Left kidney (tissue), 2 donors: ENCODE measurements around the gene XRCC4. TPM values are rescaled to one million over a fixed set of nuclear protein-coding genes. Genes with fewer than 3 reads are reported as not detected.

Source experiments
- DNase-seq: peaks from one replicate; pipeline ENCODE4 v3.0.0-alpha.2; 2013
- polyA plus RNA-seq: library from polyadenylated mRNA; unstranded; fragments of 120-200 nt; gene quantifications from one replicate; pipeline ENCODE4 v1.2.1, GENCODE V29; 2013; ENCODE audit not compliant: insufficient read length

The XRCC4 gene
- polyA plus RNA-seq, 1 donor = 14.2 TPM

GRCh38 chr5:83270311-83270710 is 193.0 kb downstream of the XRCC4 start:
- DNase-seq = no peak

DNA sequence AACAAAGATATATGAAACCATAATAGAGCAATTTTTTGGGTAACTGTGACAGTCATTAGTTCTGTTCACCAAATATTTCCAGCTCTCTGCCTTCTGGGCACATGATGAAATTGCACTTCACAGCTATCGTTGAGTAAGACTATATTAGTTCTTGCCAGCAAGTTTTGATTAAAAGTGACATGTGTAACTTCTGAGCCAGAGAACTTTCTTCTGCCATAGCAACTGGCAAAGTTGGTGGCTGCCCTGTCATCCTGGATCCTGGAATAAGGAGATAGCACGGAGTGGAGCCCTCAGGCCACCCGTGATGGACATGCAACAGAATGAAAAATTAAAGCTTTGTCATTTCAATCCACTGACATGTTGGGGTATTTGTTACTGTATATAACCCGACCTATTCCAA is 199.8 kb downstream of the XRCC4 start:
- no peak for DNase-seq

DNA sequence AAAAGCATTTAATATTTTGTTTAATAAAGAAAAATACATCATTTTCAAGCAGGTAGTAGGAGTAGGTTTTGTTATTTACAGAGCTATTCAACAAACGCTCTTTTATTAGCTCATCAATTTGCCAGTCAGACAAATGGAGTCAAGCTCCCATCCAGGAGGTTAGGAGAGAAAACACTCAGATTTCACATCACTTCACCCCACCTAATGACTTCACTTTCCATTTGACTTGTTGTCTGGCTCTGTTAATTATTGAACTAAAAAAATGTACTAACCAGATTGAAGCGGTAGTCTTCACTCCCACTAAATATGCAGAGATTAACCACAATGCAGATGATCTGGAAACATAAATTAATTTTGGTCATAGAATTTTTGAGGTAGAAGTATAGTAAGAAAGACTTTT is 200.6 kb downstream of the XRCC4 start:
- DNase-seq = peak; percentile 31

DNA sequence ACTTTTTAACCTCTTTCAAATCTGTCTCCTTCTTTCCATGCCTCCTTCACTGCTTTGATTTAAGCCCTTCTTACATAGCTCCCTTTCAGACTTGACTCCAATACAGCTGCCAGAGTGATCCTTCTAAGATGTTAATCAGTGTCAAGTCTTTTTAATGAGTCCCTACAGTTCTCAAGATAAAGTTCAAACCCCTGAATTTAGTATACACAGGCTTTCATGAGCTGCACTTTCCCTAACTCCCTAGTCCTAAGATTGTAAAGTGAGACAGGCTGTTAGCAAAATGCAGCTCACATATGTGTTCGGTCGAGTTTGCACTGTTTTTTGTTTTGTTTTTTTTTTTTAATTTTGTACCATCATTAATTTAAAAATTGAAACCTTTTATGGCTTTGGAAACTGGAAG is 203.8 kb downstream of the XRCC4 start:
- no peak for DNase-seq

- DNase-seq = no peak
Observed at GRCh38 chr5:83281658-83282057, 204.3 kb downstream of the XRCC4 start.

DNA sequence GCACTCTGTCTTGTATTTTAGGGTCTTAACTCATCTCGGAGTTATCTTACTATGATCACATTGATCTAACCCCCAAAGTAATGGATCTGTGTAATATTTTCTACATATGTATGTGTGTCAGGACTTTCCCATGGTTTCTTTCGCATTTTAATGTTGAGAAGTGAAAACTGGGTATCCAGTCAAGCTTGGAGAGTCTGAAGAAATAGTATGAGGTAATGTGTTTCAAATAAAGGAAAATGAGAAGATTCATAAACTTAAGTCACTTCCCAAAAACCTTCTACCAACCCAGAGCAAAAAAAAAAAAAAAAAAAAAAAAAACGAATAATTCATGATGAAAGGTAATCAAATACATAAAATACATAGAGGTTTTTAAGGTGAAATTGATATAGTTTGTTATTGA is 206.4 kb downstream of the XRCC4 start:
- no peak for DNase-seq

DNA sequence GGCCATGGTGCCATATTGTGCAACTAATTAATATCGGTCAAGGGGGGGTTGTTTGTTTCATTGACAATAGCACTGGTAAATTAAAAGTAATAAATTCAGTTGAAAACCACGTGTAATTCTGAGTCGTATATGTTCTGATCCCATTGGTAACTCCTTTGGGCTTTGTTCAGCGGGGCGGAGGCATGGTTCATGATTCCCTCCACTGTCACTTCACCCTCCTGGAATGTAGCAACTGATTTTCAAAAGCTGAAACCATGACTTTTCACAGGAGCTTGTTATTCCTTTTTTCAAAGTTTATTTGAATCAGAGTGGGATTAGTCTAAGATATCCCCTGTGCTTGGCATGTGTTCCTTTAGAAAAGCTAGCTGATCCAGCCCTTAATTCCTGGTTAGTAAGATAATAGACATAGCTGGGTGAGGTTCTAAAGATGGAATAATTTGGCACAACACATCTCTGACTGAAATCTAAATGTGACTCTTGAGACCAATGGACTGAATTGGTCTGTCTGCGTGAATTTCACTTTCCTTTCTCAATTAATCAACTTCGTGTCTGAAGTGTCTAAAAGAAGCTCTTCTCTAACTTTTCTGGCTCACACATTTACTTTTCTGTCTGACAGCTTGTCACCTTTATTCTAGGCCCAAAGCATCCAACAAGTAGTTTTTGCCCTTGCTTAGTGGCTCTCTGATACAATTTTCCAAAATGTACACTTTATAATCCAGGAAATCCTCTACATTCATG is 208.5 kb downstream of the XRCC4 start:
- DNase-seq = no peak

- no peak for DNase-seq
Observed at GRCh38 chr5:83294246-83294645, 216.9 kb downstream of the XRCC4 start.

GRCh38 chr5:83299353-83299752 is 222.0 kb downstream of the XRCC4 start:
- no peak for DNase-seq

DNA sequence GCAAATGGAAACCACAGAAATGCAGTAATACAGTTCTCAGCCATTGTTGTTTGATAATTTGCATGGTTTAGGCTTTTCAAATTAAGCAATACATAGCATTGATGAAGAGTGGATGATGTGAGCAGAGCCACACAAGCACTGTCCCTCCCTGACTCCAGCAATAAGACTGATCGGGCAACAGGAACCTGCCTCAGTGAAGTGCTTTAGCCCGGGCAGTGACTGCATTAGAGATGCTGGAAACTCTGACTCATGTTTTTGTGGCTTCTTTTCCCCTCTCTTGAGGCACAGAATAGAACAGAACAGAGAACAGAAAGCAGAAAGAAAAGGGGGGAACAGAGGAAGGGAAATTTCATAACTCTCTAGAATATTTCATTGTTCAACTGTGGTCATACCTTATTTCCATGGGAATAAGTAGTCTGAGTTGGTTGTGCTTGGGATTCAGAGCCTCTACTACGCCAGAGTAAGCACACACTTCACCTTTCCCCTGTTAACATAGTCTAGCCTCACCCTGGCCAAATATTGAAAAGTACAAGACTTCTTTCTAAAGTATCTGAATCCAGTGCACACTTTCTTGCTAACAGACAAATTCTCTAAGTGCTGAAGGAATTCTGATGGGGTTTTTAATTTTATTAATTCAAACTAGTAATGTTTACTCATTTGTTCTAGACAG is 229.4 kb downstream of the XRCC4 start:
- no peak for DNase-seq

DNA sequence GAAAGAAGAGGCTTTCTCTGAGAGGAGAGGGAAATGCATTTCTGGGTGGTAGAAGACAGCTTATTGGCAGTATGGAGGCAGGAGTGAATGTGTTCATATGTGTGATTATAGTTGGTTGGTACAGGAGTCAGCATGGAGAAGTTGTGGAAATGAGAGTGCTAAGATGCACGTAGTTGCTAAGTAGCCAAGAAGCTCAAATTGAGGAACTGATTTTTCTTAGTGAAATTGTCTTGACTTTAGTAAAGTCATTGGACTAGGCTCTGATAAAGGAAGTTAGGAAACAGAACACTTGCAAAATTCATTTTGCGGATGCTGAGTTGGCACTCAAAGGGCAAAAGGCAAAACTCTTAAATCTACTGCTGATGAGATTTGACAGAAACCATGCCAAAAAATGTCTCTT is 235.3 kb downstream of the XRCC4 start:
- no peak for DNase-seq

DNA sequence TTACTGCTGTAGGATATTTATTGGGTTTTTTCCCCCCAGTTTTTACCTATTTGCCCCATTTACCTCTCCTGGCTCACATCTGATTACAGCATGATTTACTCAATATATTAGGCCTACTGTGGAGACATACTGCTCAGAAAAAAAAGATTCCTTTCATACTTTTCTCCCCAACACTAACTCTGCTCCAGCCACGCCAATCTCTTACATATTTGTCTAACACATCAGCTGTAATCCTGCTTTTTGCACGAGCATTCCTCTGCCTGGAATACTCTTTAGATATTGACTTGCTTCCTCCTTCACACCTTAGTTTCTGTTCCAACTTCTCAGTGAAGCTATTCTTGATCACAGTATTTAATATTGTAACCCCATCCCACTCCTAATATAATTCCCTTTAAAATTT is 236.1 kb downstream of the XRCC4 start:
- no peak for DNase-seq

DNA sequence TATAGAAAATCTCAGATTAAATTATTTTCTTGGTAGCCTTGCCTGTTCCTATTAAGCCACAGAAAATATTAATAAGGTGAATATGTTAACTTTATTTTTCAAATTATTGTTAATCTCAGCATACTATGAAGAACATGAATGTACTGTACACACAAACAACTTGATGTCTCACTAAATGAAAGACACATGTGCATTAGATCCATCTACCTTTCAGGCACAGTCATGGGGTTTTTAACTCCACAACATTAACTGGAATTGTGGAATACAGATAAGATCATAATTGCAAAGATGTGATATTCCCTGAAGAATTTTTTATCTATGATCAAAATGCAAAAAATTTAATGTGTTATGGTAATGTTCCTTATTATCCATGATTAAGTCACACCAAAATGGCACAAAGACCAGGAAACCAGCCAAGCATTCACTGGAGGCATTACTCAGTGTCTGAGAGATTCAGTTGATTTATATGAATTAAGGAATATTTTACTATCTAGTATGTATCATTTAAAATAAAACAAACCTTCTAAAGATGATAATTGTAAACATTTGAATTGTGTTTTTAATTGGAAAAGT is 244.2 kb downstream of the XRCC4 start:
- DNase-seq = no peak

GRCh38 chr5:83322273-83322924 is 245.1 kb downstream of the XRCC4 start:
- DNase-seq = no peak

DNA sequence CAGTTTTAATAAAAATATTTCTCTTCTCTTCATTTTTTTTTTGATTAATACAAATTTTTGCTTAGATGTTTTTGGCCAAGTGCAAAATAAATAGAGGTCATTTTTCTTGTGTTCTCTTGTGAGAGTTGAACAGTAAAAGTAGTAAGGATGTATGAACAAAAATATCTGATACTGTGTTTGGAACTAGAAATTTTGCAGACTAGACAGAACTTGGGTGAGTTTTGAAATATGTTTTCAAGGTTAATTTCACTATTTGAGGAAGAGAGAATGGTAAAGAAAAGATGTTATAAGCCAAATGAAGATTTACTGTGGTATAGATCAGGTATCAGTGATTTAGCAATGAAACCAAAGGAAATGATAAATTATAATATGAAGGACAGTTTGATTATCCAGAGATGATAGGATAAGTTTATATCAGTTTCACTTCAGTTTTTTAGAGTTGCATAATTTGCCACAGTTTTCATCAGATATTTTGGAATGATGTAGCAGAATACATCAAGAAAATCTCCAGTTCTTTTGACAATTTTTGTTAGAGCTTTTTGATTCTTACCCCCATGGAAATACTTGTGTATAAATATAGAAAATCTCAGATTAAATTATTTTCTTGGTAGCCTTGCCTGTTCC is 246.3 kb downstream of the XRCC4 start:
- DNase-seq = no peak

- DNase-seq = no peak
Observed at GRCh38 chr5:83331842-83332241, 254.5 kb downstream of the XRCC4 start.

- no peak for DNase-seq
Observed at GRCh38 chr5:83337453-83338035, 260.2 kb downstream of the XRCC4 start.

DNA sequence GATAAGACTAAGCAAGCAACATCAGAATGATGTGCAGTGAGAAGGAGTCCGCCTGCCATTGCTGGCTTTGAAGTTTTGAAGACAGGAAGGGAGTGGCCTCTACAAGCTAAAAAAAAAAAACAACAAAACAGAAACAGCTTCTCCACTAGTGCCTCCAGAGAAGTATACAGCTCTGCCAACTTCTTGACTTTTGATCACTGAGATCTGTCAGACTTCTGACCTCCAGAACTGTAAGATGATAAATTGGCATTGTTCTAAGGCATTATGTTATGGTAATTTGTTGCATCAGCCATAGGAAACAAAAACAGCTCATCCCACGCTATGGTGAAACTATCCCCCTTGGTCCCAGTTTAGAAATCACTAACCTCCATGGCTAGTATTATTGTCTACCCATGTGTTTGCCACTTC is 263.2 kb downstream of the XRCC4 start:
- DNase-seq = no peak

- DNase-seq = no peak
Observed at GRCh38 chr5:83341815-83342334, 264.5 kb downstream of the XRCC4 start.

- DNase-seq = no peak
Observed at GRCh38 chr5:83342465-83342864, 265.1 kb downstream of the XRCC4 start.

DNA sequence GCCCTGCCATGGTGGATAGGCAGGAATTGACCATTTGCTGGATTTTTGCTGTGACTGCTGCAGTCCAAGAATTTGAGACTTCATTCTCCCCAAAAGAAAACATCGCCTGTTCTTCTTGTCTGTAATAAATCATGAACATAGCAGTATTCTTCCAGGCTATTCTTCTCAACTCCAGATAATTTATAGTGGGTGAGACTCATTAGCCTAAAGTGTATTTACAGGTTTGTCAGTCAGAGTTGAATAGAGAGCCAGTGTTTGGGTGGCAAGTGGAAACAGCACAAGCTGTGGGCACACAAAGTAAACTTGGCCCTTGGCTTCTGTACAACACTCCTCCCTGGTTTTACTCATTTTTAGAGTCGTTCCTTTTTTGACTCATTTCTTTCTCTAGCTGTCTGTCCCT is 266.0 kb downstream of the XRCC4 start:
- peak; percentile 32 for DNase-seq

- DNase-seq = no peak
Observed at GRCh38 chr5:83345423-83345822, 268.1 kb downstream of the XRCC4 start.
